ENCODE measurements around the gene SH3PXD2A. TPM values are rescaled to one million over a fixed set of nuclear protein-coding genes. Genes with fewer than 3 reads are reported as not detected.

SH3PXD2A gene
- total RNA-seq, 1 donor from 2014 or later, result 38.6 TPM

DNA sequence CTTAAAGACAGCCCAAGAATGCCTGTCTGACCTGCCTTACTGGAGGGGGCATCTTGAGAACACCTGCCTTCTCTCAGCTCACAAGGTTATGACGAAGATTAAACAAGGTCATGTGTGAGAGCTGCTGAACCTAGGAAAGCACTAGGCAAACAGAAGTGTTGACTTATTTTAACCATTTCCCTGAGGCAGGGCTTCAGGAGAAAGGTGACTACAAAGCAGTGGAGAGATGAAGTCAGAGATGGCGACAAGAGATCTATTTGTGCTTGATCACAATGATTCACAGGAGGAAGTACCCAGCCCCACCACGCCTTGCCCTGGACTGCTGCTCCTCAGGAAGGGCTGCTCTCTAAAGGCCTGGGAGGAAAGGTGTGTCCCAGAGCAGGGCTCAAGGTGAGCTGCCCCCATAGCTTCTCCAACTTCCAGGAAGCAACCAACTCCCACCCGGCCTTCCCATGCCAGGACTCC lies 34.9 kb upstream of the SH3PXD2A start:
- H3K4me1 Mint-ChIP-seq (ENCODE audit: unreplicated experiment), result peaks cover 34% of the 10 kb centered on the region
- H3K9me3 Mint-ChIP-seq, result no peaks in the 10 kb centered on the region
- H3K27me3 Mint-ChIP-seq, result no peaks in the 10 kb centered on the region
- peak overlapping the region; percentile 91 for H3K27ac Mint-ChIP-seq
- peaks cover 8% of the 10 kb centered on the region for H3K36me3 Mint-ChIP-seq
- peak overlapping the region; percentile 29 for H3K4me3 Mint-ChIP-seq
- TF ChIP-seq, protein P1, sequence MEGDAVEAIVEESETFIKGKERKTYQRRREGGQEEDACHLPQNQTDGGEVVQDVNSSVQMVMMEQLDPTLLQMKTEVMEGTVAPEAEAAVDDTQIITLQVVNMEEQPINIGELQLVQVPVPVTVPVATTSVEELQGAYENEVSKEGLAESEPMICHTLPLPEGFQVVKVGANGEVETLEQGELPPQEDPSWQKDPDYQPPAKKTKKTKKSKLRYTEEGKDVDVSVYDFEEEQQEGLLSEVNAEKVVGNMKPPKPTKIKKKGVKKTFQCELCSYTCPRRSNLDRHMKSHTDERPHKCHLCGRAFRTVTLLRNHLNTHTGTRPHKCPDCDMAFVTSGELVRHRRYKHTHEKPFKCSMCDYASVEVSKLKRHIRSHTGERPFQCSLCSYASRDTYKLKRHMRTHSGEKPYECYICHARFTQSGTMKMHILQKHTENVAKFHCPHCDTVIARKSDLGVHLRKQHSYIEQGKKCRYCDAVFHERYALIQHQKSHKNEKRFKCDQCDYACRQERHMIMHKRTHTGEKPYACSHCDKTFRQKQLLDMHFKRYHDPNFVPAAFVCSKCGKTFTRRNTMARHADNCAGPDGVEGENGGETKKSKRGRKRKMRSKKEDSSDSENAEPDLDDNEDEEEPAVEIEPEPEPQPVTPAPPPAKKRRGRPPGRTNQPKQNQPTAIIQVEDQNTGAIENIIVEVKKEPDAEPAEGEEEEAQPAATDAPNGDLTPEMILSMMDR (conservative IDR thresholded peaks at IDR 0.05), result no peak
- DNase-seq (ENCODE audit: extremely low spot score, unreplicated experiment), result no peak

DNA sequence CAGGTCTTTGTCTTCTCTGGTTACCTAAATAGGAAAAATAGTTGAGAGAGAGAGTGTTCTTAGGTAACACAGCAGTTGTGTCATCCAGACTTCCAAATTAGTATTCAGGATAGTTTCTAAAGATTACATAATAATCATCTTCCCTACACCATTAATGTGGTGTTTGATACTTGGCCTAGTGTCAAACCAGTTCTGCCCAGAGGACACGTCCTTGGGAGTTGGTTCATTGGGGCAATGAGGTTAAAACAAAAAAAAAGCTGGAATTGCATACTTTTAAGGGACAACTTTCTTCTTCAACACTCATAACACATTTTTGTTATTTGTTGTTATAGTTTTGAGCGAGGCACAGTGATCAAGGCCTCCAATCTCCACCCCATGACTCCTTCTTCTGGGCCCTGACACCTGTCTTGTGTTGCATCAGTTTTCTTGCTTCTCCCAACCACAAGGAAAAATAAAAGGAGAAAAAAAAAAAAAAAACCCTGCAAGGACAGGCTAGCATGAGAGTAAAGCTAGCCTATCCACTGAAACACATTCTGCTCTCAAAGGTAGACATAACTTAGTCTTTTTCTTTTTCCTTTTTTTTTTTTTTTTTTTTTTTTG lies 33.8 kb upstream of the SH3PXD2A start:
- H3K4me1 Mint-ChIP-seq (ENCODE audit: unreplicated experiment), result peaks cover 30% of the 10 kb centered on the region
- peaks cover 8% of the 10 kb centered on the region for H3K36me3 Mint-ChIP-seq
- TF ChIP-seq, protein P1 (conservative IDR thresholded peaks at IDR 0.05), result no peak
- peak overlapping the region; percentile 91 for H3K27ac Mint-ChIP-seq
- no peak overlapping the region for H3K4me3 Mint-ChIP-seq
- no peaks in the 10 kb centered on the region for H3K27me3 Mint-ChIP-seq
- no peak for DNase-seq (ENCODE audit: extremely low spot score, unreplicated experiment)
- no peaks in the 10 kb centered on the region for H3K9me3 Mint-ChIP-seq

DNA sequence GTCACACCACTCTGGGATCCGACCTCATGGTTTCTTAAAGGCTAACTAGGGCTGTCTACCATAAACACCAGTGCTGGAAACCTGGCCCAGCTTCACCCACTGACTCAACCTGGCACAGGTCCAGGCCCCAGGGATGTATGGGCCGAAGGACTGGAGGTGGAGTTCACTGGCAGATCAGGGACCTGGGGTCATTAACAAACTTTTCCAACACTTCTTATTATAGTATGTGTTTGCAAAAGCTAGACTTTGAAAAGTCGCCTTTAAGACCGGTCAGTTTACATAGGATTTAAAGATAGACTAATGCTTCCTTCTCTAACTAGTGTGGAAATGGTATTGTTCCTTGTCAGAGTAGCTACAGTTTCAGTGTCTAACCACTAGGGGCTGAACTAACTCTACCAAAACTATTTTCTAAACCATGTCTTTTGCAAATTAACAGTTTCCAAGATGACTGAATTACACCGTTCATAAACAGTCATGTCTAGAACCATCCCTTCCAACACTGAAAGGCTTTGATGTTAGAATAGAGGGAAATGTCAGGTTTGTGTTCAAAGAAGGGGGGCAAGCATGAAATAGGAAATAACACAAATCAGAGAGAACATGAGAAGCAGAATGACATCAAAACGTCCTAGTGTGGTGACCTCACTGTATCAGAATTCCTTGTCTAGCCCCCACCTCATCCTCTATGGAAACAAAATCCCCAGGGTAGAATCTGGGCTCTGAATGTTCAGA lies 32.9 kb upstream of the SH3PXD2A start:
- peak overlapping the region; percentile 19 for H3K4me3 Mint-ChIP-seq
- TF ChIP-seq, protein P1 (conservative IDR thresholded peaks at IDR 0.05), result peak; percentile 90
- H3K27me3 Mint-ChIP-seq, result no peaks in the 10 kb centered on the region
- peaks cover 21% of the 10 kb centered on the region for H3K4me1 Mint-ChIP-seq (ENCODE audit: unreplicated experiment)
- peaks cover 8% of the 10 kb centered on the region for H3K36me3 Mint-ChIP-seq
- no peaks in the 10 kb centered on the region for H3K9me3 Mint-ChIP-seq
- no peak for DNase-seq (ENCODE audit: extremely low spot score, unreplicated experiment)
- H3K27ac Mint-ChIP-seq, result peak overlapping the region; percentile 91

DNA sequence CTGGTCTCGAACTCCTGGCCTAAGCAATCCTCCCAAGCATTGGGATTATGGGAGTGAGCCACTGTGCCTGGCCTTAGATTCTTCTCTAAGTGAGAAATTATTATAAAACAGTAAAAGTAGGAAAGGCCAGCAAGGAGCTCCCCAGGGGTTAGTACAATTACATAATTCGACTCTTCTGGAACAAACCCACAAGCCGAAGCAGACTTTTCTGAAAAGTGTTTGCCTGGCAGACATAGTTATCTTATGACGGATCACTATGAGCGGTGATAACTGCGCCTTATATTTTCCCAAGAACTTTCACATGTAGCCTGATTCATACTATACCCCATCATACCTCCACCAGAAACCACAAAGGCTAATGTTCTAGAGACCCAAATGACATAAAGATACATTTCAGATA lies 30.2 kb upstream of the SH3PXD2A start:
- Mint-ChIP-seq H3K27ac (no peak overlapping the region), H3K4me1 (ENCODE audit: unreplicated experiment) (peaks cover 32% of the 10 kb centered on the region), H3K36me3 (peaks cover 16% of the 10 kb centered on the region), H3K4me3 (no peak overlapping the region), H3K27me3 (no peaks in the 10 kb centered on the region), H3K9me3 (no peaks in the 10 kb centered on the region)
- TF ChIP-seq, protein P1 (conservative IDR thresholded peaks at IDR 0.05), result no peak
- DNase-seq (ENCODE audit: extremely low spot score, unreplicated experiment), result no peak

DNA sequence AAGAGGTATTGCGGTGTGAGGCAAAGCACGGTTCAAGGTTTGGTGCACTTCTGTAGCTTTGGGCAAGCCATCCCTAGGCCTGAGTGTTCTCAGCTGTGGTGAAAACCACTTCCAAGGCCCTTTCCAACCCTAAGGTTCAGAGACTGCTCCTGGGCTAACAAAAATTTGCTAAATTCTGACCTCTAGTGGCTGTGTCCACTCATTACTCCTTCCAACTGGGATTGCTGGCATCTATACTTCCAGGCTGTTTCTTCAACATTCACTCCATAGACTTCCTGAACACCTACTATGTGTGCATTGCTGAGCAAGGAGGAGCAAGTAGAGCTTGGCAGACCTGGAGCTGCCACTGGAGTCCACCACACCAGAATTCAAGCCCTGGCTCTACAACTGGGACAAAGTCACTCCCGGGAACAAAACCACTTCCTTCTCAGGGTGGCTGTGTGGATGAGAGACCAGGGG lies 29.3 kb upstream of the SH3PXD2A start:
- Mint-ChIP-seq H3K4me3 (no peak overlapping the region), H3K4me1 (ENCODE audit: unreplicated experiment) (peaks cover 34% of the 10 kb centered on the region), H3K36me3 (peaks cover 23% of the 10 kb centered on the region), H3K27me3 (no peaks in the 10 kb centered on the region), H3K9me3 (no peaks in the 10 kb centered on the region), H3K27ac (no peak overlapping the region)
- TF ChIP-seq, protein P1 (conservative IDR thresholded peaks at IDR 0.05), result peak; percentile 90
- DNase-seq (ENCODE audit: extremely low spot score, unreplicated experiment), result no peak

Measured in type B pancreatic cell (in vitro differentiated cells).